HG03196 (cell line): ENCODE data around the gene TMEM43.

ENCODE experiments used
- ATAC-seq: cut with Tn5 transposase; IDR thresholded peaks from one replicate; pipeline ENCODE4 v1.9.1; 2021; ENCODE audit not compliant: unreplicated experiment

TMEM43 gene

DNA sequence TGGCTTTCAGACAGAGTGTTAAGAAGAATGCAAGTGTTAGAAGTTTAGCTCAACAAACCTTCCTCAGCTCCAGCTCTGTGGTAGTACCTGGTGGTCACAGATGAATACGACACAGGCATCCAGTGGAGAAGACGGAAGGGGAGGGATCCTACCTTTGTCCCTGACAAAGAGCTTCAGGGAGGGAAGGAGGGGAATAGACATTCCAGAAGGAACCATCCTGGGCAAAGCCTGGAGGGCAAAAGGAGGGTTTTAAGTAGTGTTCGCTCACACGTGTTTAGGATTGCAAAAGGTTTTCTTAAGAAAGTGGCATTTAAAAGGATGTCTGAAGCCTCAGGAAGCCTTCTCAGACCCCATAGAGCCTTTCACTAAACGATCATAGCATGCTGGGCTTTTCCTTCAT, 3.0 kb upstream of the TMEM43 start:
- ATAC-seq = no peak

DNA sequence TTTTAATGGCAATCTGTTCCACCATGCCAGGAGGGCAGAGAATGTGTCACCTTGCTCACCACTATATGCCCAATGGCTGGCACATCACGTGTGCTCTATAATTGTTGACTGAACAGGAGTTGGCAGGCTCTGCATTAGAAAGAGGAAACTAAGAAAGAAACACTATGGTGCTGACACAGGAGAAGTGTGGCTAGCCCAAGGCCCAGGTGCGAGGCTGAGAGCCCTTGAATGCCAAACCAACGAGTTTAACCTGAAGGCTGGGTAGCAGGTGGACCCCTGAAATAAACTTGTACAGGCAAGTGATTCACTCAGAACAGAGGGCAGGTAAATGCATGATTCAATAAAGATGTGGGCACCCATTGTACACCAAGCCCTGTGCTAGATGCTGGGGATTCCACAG, 2.6 kb upstream of the TMEM43 start:
- no peak for ATAC-seq

DNA sequence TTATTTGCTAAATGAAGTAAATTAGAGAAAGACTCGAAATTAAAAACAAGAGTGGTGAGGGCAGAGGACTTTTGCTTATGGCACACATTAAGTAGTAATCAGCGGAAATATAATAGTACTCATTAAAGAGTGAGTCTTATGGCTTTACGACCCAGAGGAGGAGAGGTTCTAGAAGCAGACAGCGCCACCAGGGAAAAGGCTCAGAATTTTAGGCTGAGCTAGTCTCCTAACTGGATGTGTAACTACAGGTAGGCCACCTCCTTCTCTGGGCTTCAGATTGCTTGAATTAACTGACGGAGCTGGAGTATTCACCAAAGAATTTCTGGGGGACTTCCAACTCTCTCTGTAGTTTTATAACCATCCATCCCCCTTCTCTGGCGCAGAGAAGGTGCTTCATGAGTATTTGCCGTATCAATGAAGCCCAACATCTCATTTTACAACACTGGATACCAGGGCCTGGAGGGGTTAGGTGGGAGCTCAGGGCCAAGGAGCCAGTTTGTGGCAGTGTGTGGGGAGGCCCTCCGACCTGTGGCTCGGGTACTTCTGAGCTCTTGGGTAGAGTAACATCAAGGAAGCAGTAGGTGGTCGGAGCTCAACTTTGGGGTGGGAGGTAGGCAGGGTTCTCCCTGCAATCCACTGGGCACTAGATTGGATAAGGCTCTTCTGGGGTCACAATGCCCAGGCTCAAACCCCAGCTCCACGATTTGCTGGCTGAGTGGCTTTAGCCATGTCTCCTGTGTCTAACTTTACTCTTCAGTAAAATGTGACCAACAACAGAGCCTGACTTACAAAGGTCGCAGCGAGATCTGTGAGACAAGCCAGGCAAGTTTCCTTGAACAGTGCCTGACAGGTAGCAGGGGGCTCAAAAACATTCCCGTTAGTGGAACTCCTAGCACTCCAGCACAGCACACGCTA, 1.3 kb upstream of the TMEM43 start:
- ATAC-seq = no peak

DNA sequence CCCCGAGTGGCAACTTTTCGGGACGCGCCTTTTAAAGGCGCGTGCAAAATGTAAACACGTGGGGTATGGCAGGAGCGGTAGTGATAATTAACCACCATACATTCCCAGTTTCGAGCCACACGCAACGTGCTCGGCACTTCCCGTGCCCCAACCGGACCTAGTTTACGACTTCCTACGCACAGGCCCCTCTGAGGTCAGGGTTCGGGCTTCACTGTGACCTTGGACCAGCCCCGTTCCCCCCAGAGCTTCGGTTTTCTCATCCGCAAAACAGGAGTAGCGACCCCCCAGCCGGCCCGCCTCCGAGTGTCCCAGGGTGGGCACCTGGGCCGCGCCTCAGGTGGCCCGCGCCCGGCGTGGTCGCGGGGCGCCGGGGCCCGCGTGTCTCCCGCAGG, 633 bp upstream of the TMEM43 start:
- peak; percentile 47 for ATAC-seq

DNA sequence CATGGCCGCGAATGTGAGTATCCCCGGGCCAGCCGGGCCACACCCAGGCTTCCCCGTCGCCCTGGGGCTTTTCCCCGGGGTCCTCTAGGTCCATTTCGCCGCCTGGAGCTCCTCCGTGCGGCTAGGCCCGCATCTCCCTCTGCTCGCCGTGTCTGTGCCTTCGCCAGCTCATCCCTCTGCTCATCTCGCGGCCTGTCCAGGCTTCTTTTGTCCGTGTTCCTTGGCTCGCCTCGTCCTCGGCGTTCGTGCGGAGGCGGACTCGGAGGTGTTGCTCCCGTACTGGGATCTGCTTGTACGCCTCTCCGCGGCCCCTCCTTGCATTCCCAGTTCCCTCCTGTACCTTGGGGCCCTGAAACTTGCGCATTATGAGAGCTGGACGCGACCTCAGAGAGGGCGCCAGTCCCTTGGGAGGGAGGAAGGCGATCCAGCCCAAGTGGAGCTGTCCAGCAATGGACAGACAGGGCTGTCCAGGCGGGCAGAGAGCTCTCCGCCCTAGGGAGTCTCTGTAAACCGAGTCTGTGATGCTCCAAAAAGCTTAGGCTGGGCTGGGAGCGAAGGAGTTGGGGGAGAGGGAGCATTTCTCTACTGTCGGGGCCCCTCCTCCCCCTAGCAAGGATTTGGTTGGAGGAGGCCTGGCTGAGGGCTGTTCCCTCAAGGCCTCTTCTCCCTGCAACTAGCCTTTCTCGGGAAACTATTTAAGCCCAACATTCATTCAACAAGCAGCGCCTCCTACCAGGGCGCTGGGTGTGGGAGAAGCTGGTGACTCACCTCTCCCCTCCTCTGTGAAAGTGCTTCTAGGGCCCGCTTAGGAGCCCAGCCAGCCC, 553 bp downstream of the TMEM43 start:
- peak; percentile 25 for ATAC-seq

DNA sequence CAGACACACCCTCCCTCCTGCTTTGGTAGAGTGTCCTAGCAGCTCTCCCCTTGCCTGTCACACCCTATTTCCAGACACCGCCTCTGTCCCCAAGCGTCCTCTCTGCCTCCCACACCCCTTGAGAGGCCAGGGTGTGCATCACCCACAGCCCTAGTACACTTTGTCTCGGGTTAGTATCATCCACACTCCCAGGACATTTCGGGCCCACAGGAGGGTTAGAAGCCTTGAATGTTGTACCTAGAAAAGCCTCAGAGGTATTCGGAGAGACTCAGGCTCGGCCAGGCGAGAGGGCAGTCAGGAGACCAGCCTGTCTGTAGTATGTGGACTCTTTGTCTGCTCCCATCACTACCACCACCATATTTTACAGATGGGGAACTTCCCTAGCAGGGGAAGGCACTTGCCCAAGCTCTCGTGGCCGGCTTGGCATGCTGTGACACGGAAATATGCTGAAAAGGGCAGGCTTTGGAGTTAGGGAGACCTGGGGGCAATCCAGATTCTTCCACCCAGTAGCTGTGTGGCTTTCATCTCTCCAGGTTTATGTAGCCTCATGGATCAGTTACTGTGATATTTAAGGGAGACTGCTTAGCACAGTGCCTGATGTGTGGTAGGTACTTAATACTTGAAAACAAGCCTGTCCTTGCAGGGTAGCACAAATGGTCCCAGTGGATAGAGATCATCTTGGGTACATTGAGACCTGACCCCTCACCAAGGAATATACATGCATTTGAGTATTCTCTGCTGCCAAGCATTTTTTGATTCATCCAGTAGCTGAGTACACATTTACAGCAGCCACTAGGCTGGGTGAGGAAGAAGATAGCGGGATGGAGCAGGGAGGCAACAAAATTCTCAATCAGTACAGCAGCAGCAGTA, 1.4 kb downstream of the TMEM43 start:
- no peak for ATAC-seq

DNA sequence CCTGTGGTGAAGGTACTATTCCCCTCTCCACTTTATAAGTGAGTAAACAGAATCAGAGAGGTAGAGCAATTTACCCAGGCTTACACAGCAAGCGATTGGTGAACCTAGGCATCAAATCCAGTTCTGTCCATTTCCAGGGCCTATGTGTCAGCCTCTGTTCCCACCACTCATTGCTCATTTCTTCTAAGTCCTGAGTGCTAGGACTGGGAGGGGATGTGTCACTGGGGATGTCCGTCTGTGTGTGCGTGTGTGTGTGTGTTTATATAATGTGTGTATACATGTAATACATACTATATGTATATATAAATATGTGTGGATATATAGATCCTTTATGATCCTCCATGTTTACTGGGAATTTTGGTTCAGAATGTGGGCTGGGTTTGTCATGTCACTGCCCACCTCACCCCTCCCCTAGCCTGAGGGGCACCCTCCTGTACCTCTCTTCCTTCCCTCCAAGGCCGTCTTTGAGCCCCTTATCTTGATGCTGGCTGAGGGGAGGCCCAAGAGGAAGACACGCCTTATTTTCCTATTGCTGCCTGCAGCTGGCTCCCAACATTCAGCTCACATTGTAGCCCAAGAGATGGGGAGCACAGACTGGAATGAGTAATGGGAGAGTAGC, 2.1 kb downstream of the TMEM43 start:
- ATAC-seq = no peak

DNA sequence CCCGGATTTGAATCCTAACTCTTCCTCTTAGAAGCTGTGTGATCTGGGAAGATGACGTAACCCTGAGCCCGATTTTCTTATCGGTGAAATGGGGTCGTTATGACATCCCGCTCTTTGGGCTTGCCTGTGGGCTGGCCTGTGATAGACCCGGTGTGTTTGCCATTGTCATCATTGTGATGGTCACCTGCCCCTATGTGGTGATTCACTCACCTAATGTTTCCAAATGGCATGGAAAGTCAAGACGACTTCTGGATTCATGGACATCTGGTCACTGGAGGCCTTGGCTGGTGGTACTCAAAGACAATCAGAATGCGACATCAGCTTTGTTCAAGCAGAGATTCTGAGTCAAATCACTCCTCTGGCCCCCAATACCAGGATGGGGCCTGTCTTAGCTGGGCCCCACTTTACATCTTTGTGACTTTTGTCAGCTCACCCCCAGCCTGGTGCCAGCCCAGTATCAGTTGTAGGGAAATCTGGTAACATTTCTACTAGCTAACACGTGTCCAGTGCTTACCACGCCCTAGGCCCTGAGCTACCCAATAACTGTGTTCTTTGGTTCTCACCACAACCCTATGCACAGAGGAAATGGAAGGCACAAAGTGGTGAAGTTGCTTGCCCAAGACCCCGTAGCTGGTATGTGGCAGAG, 2.8 kb downstream of the TMEM43 start:
- ATAC-seq = no peak

DNA sequence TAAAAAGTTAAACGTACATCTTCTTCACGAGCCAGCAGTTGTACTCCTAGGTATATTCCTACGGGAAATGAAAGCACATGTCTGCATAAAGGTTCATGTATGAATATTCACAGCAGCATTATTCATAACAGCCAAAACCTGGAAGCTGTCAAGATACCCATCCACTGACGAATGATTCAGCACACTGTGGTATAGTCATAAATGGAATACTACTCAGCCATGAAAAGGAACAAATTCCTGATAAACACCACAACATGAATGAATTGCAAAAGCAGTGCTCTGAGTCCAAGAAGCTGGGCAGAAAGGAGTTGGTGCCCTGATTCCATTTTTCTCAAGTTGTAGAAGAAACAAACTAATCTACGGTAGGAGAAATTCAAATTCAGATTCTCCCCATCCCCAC, 3.9 kb downstream of the TMEM43 start:
- no peak for ATAC-seq

DNA sequence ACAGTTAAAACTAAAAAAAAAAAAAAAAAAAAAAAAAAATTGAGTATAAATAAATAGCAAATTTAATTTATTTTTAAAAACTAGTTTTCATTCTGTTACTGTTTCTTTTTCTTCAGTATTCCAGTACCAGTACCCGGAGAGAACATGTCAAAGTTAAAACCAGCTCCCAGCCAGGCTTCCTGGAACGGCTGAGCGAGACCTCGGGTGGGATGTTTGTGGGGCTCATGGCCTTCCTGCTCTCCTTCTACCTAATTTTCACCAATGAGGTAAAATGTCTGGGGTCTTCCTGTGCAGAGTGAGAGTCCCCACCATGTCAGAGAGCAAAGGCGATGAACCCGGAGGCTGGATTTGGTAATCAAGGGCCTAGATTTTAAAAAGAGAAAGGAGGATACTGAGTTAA, 4.4 kb downstream of the TMEM43 start:
- no peak for ATAC-seq

DNA sequence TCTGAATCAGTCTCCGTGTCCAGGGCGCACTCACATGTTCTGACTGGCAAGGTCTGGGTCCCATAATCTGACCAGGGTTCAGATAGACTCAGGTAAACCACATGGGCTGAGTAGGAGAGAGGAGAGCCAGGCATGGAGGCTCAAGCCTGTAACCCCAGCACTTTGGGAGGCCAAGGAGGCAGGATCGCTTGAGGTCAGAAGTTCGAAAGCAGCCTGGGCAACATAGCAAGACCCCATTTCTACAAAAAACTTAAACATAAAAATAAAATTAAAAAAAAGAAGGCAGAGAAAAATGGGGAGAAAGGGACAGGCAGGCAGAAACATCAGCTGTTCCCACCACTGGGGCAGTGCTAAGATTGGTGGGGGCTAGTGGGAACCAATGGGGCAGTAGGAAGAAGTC, 5.4 kb downstream of the TMEM43 start:
- no peak for ATAC-seq

DNA sequence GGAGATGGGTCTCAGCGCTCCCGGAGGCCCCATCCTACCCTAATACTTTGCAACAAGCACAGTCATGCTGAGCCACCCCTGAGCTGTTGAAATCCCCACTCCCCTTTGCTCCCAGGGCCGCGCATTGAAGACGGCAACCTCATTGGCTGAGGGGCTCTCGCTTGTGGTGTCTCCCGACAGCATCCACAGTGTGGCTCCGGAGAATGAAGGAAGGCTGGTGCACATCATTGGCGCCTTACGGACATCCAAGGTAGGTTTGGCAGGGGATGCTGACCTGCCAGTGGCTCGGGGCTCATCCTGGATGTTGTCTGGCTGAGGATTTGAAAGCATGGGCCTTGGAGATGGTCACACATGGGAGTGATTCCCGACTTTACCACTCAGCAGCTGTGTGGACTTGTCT, 5.9 kb downstream of the TMEM43 start:
- no peak for ATAC-seq

DNA sequence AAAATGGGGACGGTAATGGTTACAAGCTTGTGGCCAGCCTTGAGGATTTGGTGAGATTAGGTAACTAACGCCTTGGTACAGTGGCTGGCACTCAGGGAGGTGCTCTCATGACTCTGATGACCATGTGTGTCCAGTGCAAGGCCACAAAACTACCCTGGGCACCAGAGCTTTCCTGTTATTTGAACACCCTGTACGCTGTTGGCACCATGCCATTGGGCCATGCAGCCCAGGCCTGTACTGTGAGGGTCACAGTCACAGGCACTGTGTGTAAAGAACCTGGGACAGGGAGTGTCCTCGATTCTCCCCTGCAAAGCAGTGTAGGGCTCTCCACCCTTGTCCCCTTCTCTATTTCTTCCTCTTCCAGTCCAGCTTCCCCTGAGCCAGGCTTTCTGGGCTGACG, 6.3 kb downstream of the TMEM43 start:
- ATAC-seq = no peak

DNA sequence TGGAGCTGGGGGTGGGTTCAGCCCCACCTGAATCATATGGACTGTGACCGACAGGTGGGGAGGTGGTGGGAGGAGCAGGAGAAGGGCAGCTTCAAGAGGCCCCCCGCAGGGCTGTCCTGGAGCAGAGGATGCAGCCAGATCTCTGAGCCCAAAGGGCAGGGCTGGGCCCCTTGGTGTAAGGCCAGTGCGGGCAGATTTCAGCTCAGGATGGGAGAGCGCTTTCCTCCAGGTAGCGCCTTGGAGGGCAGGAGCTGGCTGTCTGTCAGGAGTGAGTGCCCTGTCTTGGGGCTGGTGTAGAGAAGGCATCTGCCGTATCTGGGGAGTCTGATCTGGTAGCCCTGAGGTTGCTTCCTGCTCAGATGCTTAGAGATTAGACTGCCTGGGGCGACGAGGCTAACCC, 7.3 kb downstream of the TMEM43 start:
- ATAC-seq = no peak

DNA sequence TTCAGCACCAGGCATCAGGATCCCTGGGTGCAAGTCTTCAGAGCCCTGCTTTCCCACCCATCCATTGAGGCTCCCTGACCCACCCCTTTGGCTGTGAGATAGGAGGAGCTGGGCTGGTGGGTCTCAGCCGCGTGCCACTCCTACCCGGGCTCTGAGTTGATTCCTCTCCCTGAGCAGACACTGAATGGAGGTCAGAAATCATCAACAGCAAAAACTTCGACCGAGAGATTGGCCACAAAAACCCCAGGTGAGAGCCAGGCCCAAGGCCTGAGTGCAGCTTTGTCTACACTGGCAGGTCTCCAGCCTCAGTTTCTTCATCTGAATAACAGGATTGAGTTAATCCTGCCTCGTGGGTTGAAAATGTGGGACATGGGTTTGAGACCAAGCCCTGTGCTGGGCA, 7.8 kb downstream of the TMEM43 start:
- ATAC-seq = no peak

DNA sequence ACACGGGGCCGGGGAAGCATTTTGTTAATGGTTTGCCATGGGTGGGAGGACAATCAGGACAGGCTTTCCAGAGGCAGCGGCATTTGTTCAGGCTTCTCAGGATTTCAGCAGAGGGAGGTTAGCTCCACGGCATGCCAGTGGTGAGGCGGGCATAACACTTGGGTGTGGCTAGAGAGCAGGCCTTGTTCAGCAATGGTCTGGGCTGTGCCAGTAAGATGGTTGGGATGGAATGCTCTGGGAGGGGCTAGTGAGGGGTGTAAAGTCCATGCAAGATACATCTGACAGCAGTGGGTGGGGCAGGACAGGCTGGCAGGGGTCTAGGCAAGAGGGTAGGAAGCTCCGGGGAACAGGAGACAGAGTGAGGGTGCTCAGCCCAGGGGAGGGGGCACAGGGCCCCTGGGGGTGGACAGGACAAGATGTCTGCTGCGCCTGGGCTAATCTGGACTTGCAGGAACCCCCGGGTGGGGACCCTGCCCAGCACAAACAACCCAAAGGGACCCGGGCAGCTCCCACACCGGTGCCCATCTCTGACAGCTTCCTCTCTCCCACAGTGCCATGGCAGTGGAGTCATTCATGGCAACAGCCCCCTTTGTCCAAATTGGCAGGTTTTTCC, 8.4 kb downstream of the TMEM43 start:
- no peak for ATAC-seq

DNA sequence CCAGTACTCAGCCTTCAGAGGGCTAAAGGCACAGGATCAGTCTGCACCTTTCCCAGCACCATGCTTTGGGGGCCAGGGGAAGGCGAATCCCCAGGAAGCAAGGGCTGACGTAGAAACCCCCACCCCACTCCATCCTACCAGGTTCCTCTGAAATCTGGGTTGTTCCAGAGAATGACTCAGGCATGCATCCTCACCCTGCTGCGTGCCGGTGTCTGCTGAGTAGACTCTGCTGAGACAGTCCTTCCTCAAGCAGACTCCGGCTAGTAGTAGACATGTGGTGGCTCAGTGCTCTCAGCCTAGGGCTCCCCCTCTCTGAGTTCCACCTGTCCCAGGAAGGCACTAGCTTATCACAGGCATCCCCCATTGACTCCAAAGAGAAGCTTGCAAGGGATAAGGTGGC, 9.0 kb downstream of the TMEM43 start:
- ATAC-seq = no peak

DNA sequence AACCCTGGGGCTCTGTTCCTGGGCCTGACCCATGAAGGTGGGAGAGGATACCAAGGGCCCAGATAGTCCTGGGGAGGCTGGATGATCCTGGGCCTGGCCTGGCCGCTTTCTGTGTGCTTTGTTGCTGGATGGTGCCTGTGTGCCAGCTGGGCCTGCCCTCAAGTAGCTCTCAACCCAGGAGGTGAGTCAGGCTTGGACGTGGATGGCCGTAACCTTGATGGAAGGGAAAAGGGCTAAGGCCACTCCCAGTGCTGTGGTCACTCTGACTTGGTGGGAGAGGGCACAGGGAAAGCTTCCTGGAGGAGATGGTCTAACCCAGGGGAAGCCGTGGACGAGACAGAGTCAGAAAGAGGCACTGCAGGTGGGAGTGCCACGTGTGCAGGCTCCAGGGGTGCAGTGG, 9.4 kb downstream of the TMEM43 start:
- no peak for ATAC-seq

DNA sequence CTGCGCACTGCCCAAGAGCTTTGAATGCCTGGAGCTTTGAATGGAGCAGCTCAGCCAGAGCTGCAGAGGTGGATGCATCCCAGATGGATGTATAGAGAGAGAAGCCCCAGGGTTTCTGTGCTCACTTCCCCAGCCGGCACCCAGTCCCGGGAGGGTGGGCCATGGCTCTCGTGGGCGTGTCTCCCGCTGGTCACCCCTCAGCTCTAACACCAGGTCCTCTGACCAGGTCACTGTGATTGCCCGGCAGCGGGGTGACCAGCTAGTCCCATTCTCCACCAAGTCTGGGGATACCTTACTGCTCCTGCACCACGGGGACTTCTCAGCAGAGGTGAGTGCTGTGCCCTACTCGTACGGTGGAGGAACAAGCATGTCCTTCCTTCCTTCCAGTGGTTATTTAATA, 10.7 kb downstream of the TMEM43 start:
- ATAC-seq = no peak

DNA sequence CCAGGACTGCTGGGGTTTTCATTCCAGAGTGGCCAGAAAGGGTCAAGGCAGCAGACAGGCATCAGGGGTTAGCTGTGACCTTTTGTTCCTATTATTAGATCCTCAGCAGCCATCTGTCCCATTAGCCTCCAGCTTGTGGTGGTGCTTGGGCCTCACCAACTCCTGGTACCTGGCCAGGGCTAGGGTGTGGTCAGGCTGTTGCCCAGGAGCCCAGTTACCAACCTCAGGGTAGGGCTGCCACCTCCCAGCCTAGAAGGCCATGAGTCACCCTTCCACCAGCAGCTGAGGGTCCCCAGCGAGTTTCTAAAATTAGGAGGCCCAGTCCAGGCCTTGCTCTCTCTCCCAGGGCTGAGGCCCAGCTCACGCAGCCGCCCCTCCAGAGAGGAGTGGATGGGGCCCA, 12.2 kb downstream of the TMEM43 start:
- ATAC-seq = no peak
